ENCODE measurements around the gene MATCAP1.

MATCAP1 gene

GRCh38 chr16:67207249-67208091 is 23.7 kb upstream of the MATCAP1 start:
- DNase-seq = no peak

- no peak for DNase-seq
These were observed 23.1 kb upstream of the MATCAP1 start for GRCh38 chr16:67206838-67207248.

- no peak for DNase-seq
These were observed 22.5 kb upstream of the MATCAP1 start for GRCh38 chr16:67206129-67206837.

- DNase-seq = no peak
These were observed 20.3 kb upstream of the MATCAP1 start for GRCh38 chr16:67204076-67204475.

GRCh38 chr16:67202956-67203493 is 19.3 kb upstream of the MATCAP1 start:
- DNase-seq = no peak

GRCh38 chr16:67202426-67202825 is 18.7 kb upstream of the MATCAP1 start:
- DNase-seq = no peak

- DNase-seq = no peak
These were observed 17.9 kb upstream of the MATCAP1 start for GRCh38 chr16:67201411-67202345.

- no peak for DNase-seq
These were observed 16.7 kb upstream of the MATCAP1 start for GRCh38 chr16:67200491-67200890.

GRCh38 chr16:67199808-67200198 is 16.0 kb upstream of the MATCAP1 start:
- no peak for DNase-seq

- no peak for DNase-seq
These were observed 15.4 kb upstream of the MATCAP1 start, which contains the start of gene ELMO3 for GRCh38 chr16:67199011-67199807. Gene ELMO3 (plus strand): TSS chr16:67199131. CDS start chr16:67199327, 196 bp downstream.

GRCh38 chr16:67198238-67198734 is 14.5 kb upstream of the MATCAP1 start:
- peak; percentile 43 for DNase-seq

- no peak for DNase-seq
These were observed 13.9 kb upstream of the MATCAP1 start for GRCh38 chr16:67197704-67198103.

GRCh38 chr16:67196881-67197280 is 13.1 kb upstream of the MATCAP1 start:
- DNase-seq = no peak

- DNase-seq = no peak
These were observed 11.9 kb upstream of the MATCAP1 start for GRCh38 chr16:67195676-67196075.

- DNase-seq = no peak
These were observed 10.5 kb upstream of the MATCAP1 start for GRCh38 chr16:67194260-67194659.

GRCh38 chr16:67193536-67193935 is 9.8 kb upstream of the MATCAP1 start:
- no peak for DNase-seq

- no peak for DNase-seq
These were observed 9.1 kb upstream of the MATCAP1 start for GRCh38 chr16:67192781-67193361.

GRCh38 chr16:67191995-67192681 is 8.4 kb upstream of the MATCAP1 start, which contains the start of gene E2F4:
Gene E2F4 (plus strand): TSS chr16:67192155. CDS start chr16:67192228, 73 bp downstream.
- DNase-seq = peak; percentile 93

GRCh38 chr16:67191411-67191994 is 7.7 kb upstream of the MATCAP1 start:
- DNase-seq = no peak

Measured in activated CD4-positive, alpha-beta T cell treated with anti-CD3 and anti-CD28 coated beads for 48 hours (primary cell).